Hepatic stellate cell (primary cell): ENCODE measurements around the gene DLGAP1.
"Not testable (repeated sequence)": the region's sequence is repeated elsewhere in the genome, so short reads cannot be mapped to it uniquely, and the experiment has no call there.

Source experiments
- DNase-seq: peaks from one replicate; pipeline ENCODE4 v3.0.0; 2011; ENCODE audit warnings: low spot score

Gene DLGAP1

DNA sequence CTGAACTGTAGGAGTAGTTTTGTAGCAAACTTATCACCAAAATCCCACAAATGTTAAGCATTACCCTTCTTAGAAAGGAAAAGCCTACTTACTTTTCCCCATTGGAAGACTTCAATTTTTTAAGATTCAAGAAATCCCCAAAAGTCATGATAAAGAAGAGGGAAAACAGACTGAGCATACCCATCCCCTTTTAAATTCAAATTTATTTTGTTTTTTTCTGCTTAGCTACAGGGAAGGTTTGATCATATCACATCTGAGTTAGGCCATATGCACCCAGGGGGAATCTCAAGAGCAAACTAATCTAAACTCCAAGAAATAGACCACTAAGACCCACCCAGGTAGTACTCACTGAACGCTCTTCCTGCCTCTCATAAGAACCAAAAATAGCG, 830.6 kb downstream of the DLGAP1 start:
- no peak for DNase-seq

DNA sequence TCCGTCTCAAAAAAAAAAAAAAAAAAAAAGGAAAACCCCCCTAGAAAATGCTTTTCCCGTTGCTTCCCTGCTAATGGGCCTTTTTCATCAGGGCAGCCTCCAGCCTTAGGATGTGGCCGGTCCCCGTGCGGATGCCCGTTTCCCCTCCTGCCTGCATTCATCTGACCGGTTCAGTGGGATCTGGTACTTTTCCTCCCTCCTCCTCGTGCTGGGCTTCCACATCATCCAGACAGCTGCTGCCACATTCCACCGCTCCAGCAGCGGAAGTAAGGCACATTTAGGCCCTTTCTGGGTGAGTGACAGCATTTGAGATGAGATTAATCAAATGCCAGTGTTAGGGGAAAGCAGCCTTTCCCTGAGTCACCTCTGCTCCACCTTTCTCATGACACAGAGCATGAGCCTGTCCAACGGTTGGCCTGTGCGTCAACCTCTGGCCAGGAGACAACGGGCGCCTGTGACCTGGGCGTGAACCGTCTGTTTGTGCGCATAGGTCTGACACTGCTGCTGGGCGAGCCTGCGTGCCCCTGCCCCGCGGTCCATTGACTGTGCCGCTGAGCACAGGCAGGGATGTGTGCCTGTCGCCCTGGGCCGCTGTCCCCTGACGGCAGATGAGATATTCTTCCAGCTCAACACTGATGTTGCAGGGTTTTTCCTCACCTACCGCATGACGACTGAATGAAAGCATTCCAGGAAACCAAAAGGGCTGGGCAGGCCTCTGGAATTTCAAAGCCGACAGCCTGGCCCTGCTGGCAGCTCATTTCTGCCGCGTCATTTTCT, 831.1 kb downstream of the DLGAP1 start:
- peak; percentile 78 for DNase-seq

DNA sequence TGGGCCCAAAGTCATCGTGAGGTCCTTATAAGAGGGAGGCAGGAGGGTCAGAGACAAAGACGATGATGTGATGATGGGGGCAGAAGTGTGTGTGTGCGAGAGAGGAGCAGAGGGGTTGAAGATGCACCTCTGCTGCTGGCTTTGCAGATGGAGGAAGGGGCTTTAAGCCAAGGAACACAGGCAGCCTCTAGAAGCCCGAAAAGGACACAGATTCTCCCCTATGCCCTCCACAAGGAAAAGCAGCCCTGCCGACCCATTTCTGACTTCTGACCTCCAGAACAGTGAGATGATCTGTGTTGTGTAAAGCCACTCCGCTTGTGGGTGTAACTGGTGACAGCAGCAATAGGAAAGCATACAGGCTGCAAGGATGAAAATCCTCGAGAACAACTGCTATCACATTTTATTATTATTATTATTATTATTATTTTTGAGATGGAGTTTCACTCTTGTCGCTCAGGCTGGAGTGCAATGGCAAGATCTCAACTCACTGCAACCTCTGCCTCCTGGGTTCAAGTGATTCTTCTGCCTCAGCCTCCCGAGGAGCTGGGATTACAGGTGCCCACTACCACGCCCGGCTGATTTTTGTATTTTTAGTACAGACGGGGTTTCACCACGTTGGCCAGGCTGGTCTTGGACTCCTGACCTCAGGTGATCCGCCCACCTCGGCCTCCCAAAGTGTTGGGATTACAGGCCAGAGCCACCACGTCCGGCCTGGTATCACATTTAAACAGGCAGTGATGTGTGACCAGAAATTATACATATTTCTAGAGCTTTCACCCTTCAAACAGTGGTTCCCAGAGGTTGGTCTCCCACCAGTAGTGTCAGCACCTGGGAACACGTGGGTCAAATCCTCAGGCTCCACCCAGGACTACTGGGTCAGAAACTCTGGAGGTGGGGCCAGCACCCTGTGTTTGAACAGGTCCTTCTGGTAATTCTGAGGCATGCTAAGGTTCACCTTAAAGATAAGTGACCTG, 834.7 kb downstream of the DLGAP1 start:
- DNase-seq, result no peak

DNA sequence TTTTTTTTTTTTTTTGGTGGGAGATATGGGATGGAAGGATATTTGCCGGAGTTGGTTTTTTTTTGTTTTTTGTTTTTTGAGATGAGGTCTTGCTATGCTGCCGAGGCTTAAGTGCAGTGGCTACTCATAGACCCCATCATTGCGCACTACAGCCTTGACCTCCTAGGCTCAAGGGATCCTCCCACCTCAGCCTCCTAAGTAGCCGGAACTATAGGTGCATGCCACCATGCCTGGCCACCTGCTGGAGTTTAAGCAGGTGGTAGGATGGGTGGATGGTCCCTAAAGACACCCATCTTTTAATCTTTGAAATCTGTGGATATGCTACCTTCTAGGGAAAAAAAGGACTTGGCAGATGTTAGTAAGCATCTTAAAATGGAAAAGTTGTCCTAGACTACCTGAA, 835.4 kb downstream of the DLGAP1 start:
- DNase-seq, result no peak

GRCh38 chr18:3619222-3619621, 835.9 kb downstream of the DLGAP1 start:
- DNase-seq, result no peak

DNA sequence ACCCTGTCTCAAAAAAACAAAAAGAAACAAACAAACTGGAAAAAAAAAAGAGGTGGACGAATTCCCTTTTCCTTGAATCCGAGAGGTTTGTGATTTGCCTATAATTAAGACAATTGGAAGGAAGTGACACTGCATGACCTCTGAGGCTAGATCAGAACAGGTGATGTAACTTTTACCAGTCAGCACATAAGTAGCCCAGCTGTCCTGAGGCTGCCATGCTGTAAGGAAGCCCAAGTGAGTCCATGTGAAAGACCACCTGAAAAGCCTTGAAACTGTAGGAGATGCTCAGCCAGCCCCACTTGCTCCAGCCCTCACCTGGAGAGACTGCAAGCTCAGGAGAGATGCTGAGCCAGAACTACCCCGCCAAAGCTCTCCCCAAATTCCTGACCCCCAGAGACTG, 838.4 kb downstream of the DLGAP1 start:
- DNase-seq, result no peak

DNA sequence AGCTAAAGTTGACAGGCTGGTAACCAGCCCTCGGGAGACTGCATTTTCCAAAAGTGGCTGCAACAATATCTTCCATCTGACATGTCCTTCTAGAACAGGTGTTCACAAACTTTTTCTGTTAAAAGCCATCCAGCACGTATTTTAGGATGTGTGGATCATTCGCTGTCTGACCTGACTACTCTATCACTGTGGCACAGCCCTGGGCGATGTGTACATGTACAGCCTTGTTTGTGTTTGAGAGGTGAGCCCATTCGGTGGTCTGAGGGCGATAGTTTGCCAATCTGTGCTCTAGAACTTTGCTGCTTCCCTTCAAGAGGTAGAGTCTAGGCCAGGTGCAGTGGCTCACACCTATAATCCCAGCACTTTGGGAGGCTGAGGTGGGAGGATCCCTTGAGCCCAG, 839.0 kb downstream of the DLGAP1 start:
- no peak for DNase-seq

GRCh38 chr18:3615374-3615985, 839.6 kb downstream of the DLGAP1 start:
- DNase-seq, result no peak

- no peak for DNase-seq
Measured at GRCh38 chr18:3612315-3612714, 842.8 kb downstream of the DLGAP1 start.

- DNase-seq, result no peak
Measured at GRCh38 chr18:3611313-3612090, 843.6 kb downstream of the DLGAP1 start.

DNA sequence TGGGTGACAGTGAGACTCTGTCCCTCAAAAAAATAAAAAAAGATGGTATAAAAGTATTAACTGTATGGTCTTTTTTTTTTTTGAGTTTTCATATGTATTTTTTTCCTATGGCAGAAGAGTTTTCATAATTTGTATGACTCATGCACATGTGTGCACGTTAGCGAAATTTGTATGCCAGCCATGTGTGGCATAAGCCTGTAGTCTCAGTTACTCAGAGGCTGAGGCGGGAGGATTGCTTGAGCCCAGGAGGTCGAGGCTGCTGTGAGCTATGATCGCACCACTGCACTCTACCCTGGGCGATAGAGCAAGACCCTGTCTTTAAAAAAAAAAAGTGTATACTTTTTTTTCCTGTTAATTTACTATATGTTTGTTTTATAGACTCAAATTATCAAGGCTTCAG, 844.3 kb downstream of the DLGAP1 start:
- DNase-seq, result no peak

- no peak for DNase-seq
Measured at GRCh38 chr18:3610188-3610708, 844.9 kb downstream of the DLGAP1 start.

- no peak for DNase-seq
Measured at GRCh38 chr18:3608488-3608887, 846.6 kb downstream of the DLGAP1 start.

GRCh38 chr18:3608099-3608453, 847.0 kb downstream of the DLGAP1 start:
- DNase-seq, result not testable (repeated sequence)

DNA sequence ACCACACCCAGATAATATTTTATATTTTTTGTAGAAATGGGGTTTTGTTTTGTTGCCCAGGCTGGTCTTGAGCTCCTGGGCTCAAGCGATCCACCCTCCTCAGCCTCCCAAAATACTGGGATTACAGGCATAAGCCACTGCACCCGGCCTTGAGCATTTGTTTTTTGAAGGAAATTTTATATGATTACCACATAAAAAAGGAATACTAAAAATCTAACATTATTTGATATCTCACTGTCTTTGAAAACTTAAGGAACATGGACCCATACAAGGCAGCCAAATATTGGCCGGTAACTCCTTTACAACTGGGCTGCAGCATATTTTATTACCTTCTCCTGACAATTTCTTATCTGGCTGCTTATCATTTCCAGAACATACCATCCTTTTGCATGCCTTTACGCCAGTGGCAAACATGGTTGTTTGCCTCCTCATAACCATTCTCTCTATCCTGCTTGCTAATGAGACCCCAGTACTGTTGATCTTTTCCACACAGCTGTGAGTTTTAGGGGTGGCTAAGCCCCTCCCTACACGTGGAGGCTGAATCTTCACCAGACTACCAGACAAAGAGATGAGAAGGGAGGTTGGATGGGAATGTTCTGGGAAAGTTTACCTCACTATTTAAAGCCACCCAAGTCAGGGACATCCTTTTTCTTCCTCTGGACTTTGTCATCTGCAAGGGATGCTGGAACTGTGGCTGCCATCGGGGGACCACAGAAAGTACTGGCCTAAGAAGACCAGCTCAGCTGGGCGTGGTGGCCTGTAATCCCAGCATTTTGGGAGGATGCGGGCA, 847.6 kb downstream of the DLGAP1 start:
- no peak for DNase-seq

GRCh38 chr18:3606863-3607262, 848.2 kb downstream of the DLGAP1 start:
- DNase-seq, result not testable (repeated sequence)

DNA sequence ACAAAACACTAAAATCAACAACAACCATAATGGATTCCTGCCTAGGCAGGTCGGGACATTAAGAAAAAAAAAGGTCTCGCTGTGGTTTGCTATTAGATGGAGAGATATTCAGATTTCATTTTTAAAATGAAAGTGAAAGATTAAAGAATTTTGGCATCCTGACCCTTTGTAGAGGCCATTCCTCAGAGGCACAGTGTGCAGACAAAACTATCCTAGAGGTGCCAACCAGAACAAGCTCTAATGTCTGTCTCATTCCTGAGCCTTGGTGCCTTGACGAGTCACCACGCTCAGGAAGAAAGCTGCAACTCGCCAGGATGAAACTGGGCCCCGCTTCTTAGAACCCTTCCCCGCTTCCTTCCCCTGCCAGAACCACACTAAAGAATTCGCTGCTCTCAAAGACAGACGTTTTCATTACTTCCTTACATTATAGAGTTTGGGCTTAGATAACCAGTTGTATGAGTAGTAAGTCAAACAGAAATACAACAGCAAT, 849.1 kb downstream of the DLGAP1 start:
- peak; percentile 23 for DNase-seq

- no peak for DNase-seq
Measured at GRCh38 chr18:3605486-3605952, 849.6 kb downstream of the DLGAP1 start.

DNA sequence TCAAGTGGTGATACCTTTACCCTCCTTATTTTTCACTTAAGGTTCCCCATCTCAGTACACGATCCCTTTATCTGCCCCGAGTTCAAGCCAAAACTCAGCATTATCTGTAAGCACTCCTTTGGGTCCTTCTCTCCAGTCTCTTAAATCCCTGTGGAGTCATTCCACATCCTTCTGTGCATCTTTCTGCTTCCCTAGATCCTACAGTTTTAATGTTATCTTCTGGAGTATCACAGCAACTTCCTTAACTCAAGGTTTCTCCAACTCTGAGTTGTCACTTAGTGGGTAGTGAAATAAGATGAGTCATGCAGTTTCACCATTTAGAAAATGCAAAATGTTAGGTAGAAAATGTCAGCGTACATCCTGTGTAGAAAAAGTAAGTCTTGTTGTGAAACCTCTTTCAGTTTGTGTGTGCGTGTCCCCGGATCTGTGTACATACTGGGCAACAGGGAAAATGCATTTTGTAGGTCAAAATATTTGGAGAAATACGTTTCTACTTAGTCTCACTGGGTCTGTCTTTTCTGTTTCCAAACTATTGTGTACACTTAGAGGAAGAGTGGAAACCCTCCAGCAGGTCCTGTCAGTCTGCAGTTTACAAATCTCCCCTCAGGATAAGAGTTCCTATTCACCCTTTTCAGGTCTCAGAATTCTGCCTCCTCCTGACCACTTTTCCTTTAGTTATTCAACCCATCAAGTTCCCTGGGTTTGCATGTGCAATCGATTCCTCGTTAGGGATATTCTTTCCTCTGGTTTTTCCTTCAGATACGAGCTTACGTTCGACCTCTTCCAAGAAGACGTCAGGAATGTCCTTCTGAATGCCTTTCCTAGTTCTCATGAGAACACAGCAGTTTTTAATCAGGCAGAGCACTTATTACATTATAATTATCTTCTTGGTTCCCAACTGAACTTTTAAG, 850.4 kb downstream of the DLGAP1 start:
- DNase-seq, result peak; percentile 33

DNA sequence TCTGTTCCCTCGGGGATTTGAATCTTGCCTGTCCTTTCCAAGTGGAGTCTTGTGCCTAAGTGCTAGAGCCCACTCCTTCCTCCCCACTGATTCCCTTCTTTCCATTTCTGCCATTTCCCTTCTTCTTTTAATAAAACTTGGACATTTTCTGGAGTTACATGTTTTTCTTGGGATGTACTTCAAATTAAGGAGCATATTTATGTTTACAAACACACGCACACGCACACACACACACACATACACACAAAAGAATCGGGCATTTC, 850.9 kb downstream of the DLGAP1 start:
- DNase-seq, result no peak
